ENCODE data around the gene TFDP1. TPM values are rescaled to one million over a fixed set of nuclear protein-coding genes. Genes with fewer than 3 reads are reported as not detected.

The TFDP1 gene
- polyA plus RNA-seq, 3 donors = 30.3 to 54.0 (median 37.6) TPM

GRCh38 chr13:113589251-113589960, 4.9 kb downstream of the TFDP1 start:
- intact Hi-C loops (cut with micrococcal nuclease) = no loop called here
- TF ChIP-seq CTCF (IDR thresholded peaks at IDR 0.05) = no peak
- peaks cover 32 to 54% of the 10 kb centered on the region in 2 donors for H3K36me3 Mint-ChIP-seq
- H3K4me1 ChIP-seq (ENCODE audit: control insufficient read depth in 1 of 2, insufficient read depth in 2 of 2, low read length in 2 of 2) = peaks cover 12 to 19% of the 10 kb centered on the region in 2 donors
- H3K4me1 Mint-ChIP-seq = peaks cover 30% of the 10 kb centered on the region
- peak overlapping the region in 4 of 7 donors; percentile 20 to 85 (median 36) for H3K27ac Mint-ChIP-seq
- 99% methylated on average over 12 of the region's 18 CpGs for WGBS (ENCODE audit: insufficient coverage)
- H4K20me1 ChIP-seq (ENCODE audit: insufficient read depth, low read length) = peaks cover 45% of the 10 kb centered on the region
- DNase-seq = no peak
- peak overlapping the region in 1 of 2 donors; percentile 45 for H3K27ac ChIP-seq (ENCODE audit: low read depth in 1 of 2, low read length in 2 of 2)
- no peak overlapping the region for H2AFZ ChIP-seq (ENCODE audit: insufficient read depth, low read depth, low read length, poor library complexity, severe bottlenecking)
- no peaks in the 10 kb centered on the region for H3K9me3 ChIP-seq (replicated peaks in 1 of 2; ENCODE audit: control insufficient read depth in 1 of 2, insufficient read depth in 1 of 2, low read length in 2 of 2)
- H3K9ac ChIP-seq (ENCODE audit: insufficient read depth, low read length, poor library complexity, severe bottlenecking) = no peak overlapping the region
- no peak overlapping the region for H3K4me3 ChIP-seq (replicated peaks in 1 of 3; ENCODE audit: low read depth in 2 of 3, low read length in 3 of 3)
- peaks cover 16 to 37% of the 10 kb centered on the region in 2 donors for H3K36me3 ChIP-seq (replicated peaks in 1 of 2; ENCODE audit: control insufficient read depth in 1 of 2, insufficient read depth in 2 of 2, low read length in 2 of 2)
- peaks cover 0 to 7% (median 0%) of the 10 kb centered on the region in 3 donors for H3K27me3 Mint-ChIP-seq (ENCODE audit: low read depth in 3 of 3)
- H3K79me2 ChIP-seq (ENCODE audit: insufficient read depth, low read length) = peaks cover 73% of the 10 kb centered on the region
- H3K27me3 ChIP-seq (ENCODE audit: control insufficient read depth in 2 of 2, insufficient read depth in 2 of 2, low read length in 2 of 2) = no peaks in the 10 kb centered on the region
- no peak overlapping the region for H3K4me3 Mint-ChIP-seq
- no peaks in the 10 kb centered on the region for H3K9me3 Mint-ChIP-seq
- no peak overlapping the region for H3K4me2 ChIP-seq (replicated peaks; ENCODE audit: extremely low read depth, low read length, poor library complexity, severe bottlenecking)

DNA sequence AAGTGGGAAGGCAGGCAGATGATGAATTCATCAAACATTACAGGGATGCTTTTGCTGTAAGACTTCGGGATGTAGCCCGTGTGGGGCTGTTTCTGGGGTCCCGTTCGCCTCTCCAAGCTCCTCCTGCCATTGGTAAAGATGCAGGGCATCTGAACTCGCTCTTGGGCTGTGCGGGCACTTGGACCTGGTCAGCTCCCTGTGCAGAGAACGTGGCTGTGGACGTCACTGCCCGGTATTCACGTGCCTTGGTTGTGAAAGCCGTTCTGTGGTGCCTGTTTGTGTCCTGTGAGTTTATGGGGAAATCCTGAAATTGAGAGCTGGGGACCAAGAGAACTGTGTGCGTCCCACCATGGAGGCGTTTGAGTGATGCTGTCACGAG, 5.4 kb downstream of the TFDP1 start:
- H3K4me3 Mint-ChIP-seq = no peak overlapping the region
- 93% methylated on average over 14 of the region's 14 CpGs for WGBS (ENCODE audit: insufficient coverage)

More for the DNA sequence above, 5.4 kb downstream of the TFDP1 start:
- no peak overlapping the region for H3K4me3 ChIP-seq (replicated peaks in 1 of 3; ENCODE audit: low read depth in 2 of 3, low read length in 3 of 3)
- Mint-ChIP-seq H3K9me3 (no peaks in the 10 kb centered on the region), H3K4me1 (peaks cover 30% of the 10 kb centered on the region), H3K36me3 (peaks cover 33 to 59% of the 10 kb centered on the region in 2 donors), H3K27me3 (ENCODE audit: low read depth in 3 of 3) (peaks cover 0 to 9% (median 0%) of the 10 kb centered on the region in 3 donors), H3K27ac (peak overlapping the region in 5 of 7 donors; percentile 20 to 85 (median 42))
- peaks cover 48% of the 10 kb centered on the region for H4K20me1 ChIP-seq (ENCODE audit: insufficient read depth, low read length)
- TF ChIP-seq CTCF (IDR thresholded peaks at IDR 0.05) = no peak
- no peaks in the 10 kb centered on the region for H3K9me3 ChIP-seq (replicated peaks in 1 of 2; ENCODE audit: control insufficient read depth in 1 of 2, insufficient read depth in 1 of 2, low read length in 2 of 2)
- H3K9ac ChIP-seq (ENCODE audit: insufficient read depth, low read length, poor library complexity, severe bottlenecking) = no peak overlapping the region
- peaks cover 12 to 19% of the 10 kb centered on the region in 2 donors for H3K4me1 ChIP-seq (ENCODE audit: control insufficient read depth in 1 of 2, insufficient read depth in 2 of 2, low read length in 2 of 2)
- peak overlapping the region in 1 of 2 donors; percentile 45 for H3K27ac ChIP-seq (ENCODE audit: low read depth in 1 of 2, low read length in 2 of 2)
- H2AFZ ChIP-seq (ENCODE audit: insufficient read depth, low read depth, low read length, poor library complexity, severe bottlenecking) = no peak overlapping the region
- peaks cover 78% of the 10 kb centered on the region for H3K79me2 ChIP-seq (ENCODE audit: insufficient read depth, low read length)
- H3K27me3 ChIP-seq (ENCODE audit: control insufficient read depth in 2 of 2, insufficient read depth in 2 of 2, low read length in 2 of 2) = no peaks in the 10 kb centered on the region
- intact Hi-C loops (cut with micrococcal nuclease) = no loop called here
- peaks cover 16 to 41% of the 10 kb centered on the region in 2 donors for H3K36me3 ChIP-seq (replicated peaks in 1 of 2; ENCODE audit: control insufficient read depth in 1 of 2, insufficient read depth in 2 of 2, low read length in 2 of 2)
- DNase-seq = no peak
- no peak overlapping the region for H3K4me2 ChIP-seq (replicated peaks; ENCODE audit: extremely low read depth, low read length, poor library complexity, severe bottlenecking)

All from CD14-positive monocyte (primary cell).